ENCODE data around the gene CCR5AS.

- TF ChIP-seq CTCF (IDR thresholded peaks at IDR 0.05) (no peak), POLR2A (IDR thresholded peaks at IDR 0.05) (no peak)
These were observed 48.6 kb upstream of the CCR5AS start for GRCh38 chr3:46455231-46456115.
